Hepatocyte (in vitro differentiated cells): ENCODE data around the gene PCLO.

Experiments used
- EZH2 ChIP-seq: fragments of 200-600 bp; sonication (generic); IDR thresholded peaks from 2 replicates; pipeline ENCODE4 v1.6.1; 2016; ENCODE audit warnings: antibody characterized with exemption, mild to moderate bottlenecking, borderline replicate concordance
- EZH2phosphoT487 ChIP-seq: fragments of 200-600 bp; sonication (generic); IDR thresholded peaks from one replicate; pipeline ENCODE4 v1.6.1; 2018; ENCODE audit warnings: antibody characterized with exemption, mild to moderate bottlenecking, low read depth, moderate library complexity; ENCODE audit not compliant: unreplicated experiment, severe bottlenecking
- TF ChIP-seq, protein P1 (sequence below): fragments of 200-600 bp; sonication (generic); IDR thresholded peaks from 2 replicates; pipeline ENCODE4 v1.5.1; 2016; ENCODE audit warnings: antibody characterized with exemption, mild to moderate bottlenecking; ENCODE audit not compliant: poor library complexity

DNA sequence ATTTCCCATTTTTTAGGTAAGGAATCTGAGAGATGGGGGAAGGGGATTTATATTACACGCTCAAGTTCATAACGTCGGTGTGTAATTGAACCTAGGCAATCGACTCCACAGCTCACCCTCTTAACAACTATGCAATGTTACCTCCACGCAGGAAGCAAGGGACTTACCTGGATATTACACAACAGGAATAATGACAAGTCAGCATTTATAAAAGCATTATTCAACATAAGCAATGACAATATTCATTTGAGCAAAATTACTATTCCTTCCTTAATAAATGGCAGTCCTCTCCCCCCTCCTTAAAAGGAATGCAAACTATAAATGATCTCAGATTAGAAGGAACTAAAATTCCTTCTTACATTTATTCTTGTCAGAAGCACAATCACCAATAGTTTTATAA is 104.0 kb downstream of the PCLO start:
- TF ChIP-seq, protein P1, sequence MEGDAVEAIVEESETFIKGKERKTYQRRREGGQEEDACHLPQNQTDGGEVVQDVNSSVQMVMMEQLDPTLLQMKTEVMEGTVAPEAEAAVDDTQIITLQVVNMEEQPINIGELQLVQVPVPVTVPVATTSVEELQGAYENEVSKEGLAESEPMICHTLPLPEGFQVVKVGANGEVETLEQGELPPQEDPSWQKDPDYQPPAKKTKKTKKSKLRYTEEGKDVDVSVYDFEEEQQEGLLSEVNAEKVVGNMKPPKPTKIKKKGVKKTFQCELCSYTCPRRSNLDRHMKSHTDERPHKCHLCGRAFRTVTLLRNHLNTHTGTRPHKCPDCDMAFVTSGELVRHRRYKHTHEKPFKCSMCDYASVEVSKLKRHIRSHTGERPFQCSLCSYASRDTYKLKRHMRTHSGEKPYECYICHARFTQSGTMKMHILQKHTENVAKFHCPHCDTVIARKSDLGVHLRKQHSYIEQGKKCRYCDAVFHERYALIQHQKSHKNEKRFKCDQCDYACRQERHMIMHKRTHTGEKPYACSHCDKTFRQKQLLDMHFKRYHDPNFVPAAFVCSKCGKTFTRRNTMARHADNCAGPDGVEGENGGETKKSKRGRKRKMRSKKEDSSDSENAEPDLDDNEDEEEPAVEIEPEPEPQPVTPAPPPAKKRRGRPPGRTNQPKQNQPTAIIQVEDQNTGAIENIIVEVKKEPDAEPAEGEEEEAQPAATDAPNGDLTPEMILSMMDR, result no peak
- TF ChIP-seq EZH2phosphoT487 (no peak), EZH2 (no peak)
